Activated naive CD4-positive, alpha-beta T cell treated with anti-CD3 and anti-CD28 coated beads, Interleukin-2, amount 10 ng/mL, durations not matched to agents 7 days and 5 days (primary cell): Measurements from ENCODE around the gene NRARP.
"Not testable (repeated sequence)": the region's sequence is repeated elsewhere in the genome, so short reads cannot be mapped to it uniquely, and the experiment has no call there.

Experiments
- CTCF ChIA-PET: fragments of 350-600 bp; sonication (Branson Sonifier 250); formaldehyde crosslinking; loops from one replicate; lab custom pipeline; 2021; ENCODE audit warnings: antibody characterized with exemption; lab: Charles Lee
- DNase-seq: peaks from one replicate; pipeline ENCODE4 v3.0.0-alpha.2; 2020
- H3K27ac Mint-ChIP-seq: one replicate; pipeline ENCODE4 v1.8.0; 2021; ENCODE audit warnings: mild to moderate bottlenecking, moderate library complexity, mixed read lengths
- H3K27me3 Mint-ChIP-seq: one replicate; pipeline ENCODE4 v1.8.0; 2021; ENCODE audit warnings: mild to moderate bottlenecking, mixed read lengths
- H3K36me3 Mint-ChIP-seq: one replicate; pipeline ENCODE4 v1.8.0; 2021; ENCODE audit warnings: mixed read lengths
- H3K4me1 Mint-ChIP-seq: one replicate; pipeline ENCODE4 v1.8.0; 2021; ENCODE audit warnings: mixed read lengths
- H3K4me3 Mint-ChIP-seq: one replicate; pipeline ENCODE4 v1.8.0; 2021; ENCODE audit warnings: mild to moderate bottlenecking, moderate library complexity, mixed read lengths
- H3K9me3 Mint-ChIP-seq: one replicate; pipeline ENCODE4 v1.8.0; 2021; ENCODE audit warnings: mixed read lengths

Gene NRARP

GRCh38 chr9:137302118-137302448 lies at the start of gene NRARP:
NRARP (minus strand) TSS chr9:137302271; CDS start chr9:137301928, 343 bp downstream.
- DNase-seq, result peak; percentile 93
- Mint-ChIP-seq H3K27ac (no peak within 1 kb of the TSS), H3K4me3 (peak within 1 kb of the TSS; percentile 56), H3K36me3 (peaks cover 1% of the 10 kb centered on the region), H3K27me3 (peaks cover 70% of the 10 kb centered on the region), H3K9me3 (no peaks in the 10 kb centered on the region), H3K4me1 (peaks cover 22% of the 10 kb centered on the region)
- CTCF ChIA-PET, result interaction anchor here (1.1 to 1.9 kb wide), 7 partner anchors 9 to 229 kb away, joined by 3 to 7 read pairs (median 4); partner anchors contain the start of gene TOR4A

- H3K36me3 Mint-ChIP-seq, result no peaks in the 10 kb centered on the region
- peaks cover 4% of the 10 kb centered on the region for H3K9me3 Mint-ChIP-seq
- H3K27ac Mint-ChIP-seq, result no peak overlapping the region
- CTCF ChIA-PET, result no interaction called here
- no peaks in the 10 kb centered on the region for H3K4me1 Mint-ChIP-seq
- H3K27me3 Mint-ChIP-seq, result no peaks in the 10 kb centered on the region
- no peak overlapping the region for H3K4me3 Mint-ChIP-seq
- no peak for DNase-seq
Measured at GRCh38 chr9:137350696-137351584, 48.9 kb upstream of the NRARP start.

- CTCF ChIA-PET, result no interaction called here
- H3K4me3 Mint-ChIP-seq, result no peak overlapping the region
Measured at GRCh38 chr9:137349471-137350033, 47.5 kb upstream of the NRARP start.

GRCh38 chr9:137348769-137349470 lies 46.8 kb upstream of the NRARP start:
- Mint-ChIP-seq H3K4me1 (no peaks in the 10 kb centered on the region), H3K9me3 (peaks cover 4% of the 10 kb centered on the region), H3K36me3 (no peaks in the 10 kb centered on the region), H3K27ac (no peak overlapping the region), H3K4me3 (no peak overlapping the region), H3K27me3 (no peaks in the 10 kb centered on the region)
- CTCF ChIA-PET, result no interaction called here
- no peak for DNase-seq

More at GRCh38 chr9:137349471-137350033, 47.5 kb upstream of the NRARP start:
- Mint-ChIP-seq H3K36me3 (no peaks in the 10 kb centered on the region), H3K4me1 (no peaks in the 10 kb centered on the region), H3K27me3 (no peaks in the 10 kb centered on the region), H3K27ac (no peak overlapping the region), H3K9me3 (peaks cover 4% of the 10 kb centered on the region)
- DNase-seq, result no peak

GRCh38 chr9:137347928-137348327 lies 45.9 kb upstream of the NRARP start:
- Mint-ChIP-seq H3K4me3 (no peak overlapping the region), H3K27me3 (no peaks in the 10 kb centered on the region), H3K36me3 (no peaks in the 10 kb centered on the region), H3K27ac (no peak overlapping the region), H3K4me1 (no peaks in the 10 kb centered on the region), H3K9me3 (peaks cover 4% of the 10 kb centered on the region)
- DNase-seq, result no peak
- CTCF ChIA-PET, result no interaction called here

- peaks cover 4% of the 10 kb centered on the region for H3K9me3 Mint-ChIP-seq
- no peak overlapping the region for H3K4me3 Mint-ChIP-seq
- no peaks in the 10 kb centered on the region for H3K36me3 Mint-ChIP-seq
- CTCF ChIA-PET, result no interaction called here
- DNase-seq, result no peak
- peaks cover 7% of the 10 kb centered on the region for H3K4me1 Mint-ChIP-seq
- H3K27ac Mint-ChIP-seq, result no peak overlapping the region
- H3K27me3 Mint-ChIP-seq, result no peaks in the 10 kb centered on the region
Measured at GRCh38 chr9:137342482-137342881, 40.4 kb upstream of the NRARP start.

GRCh38 chr9:137341227-137341626 lies 39.2 kb upstream of the NRARP start:
- H3K27ac Mint-ChIP-seq, result no peak overlapping the region
- H3K9me3 Mint-ChIP-seq, result peaks cover 2% of the 10 kb centered on the region
- CTCF ChIA-PET, result no interaction called here
- H3K4me1 Mint-ChIP-seq, result peaks cover 7% of the 10 kb centered on the region
- no peak for DNase-seq
- H3K4me3 Mint-ChIP-seq, result no peak overlapping the region
- H3K27me3 Mint-ChIP-seq, result no peaks in the 10 kb centered on the region
- no peaks in the 10 kb centered on the region for H3K36me3 Mint-ChIP-seq

GRCh38 chr9:137339908-137340462 lies 37.9 kb upstream of the NRARP start:
- not testable (repeated sequence) for H3K36me3 Mint-ChIP-seq, H3K27me3 Mint-ChIP-seq

GRCh38 chr9:137339045-137339907 lies 37.2 kb upstream of the NRARP start:
- Mint-ChIP-seq H3K36me3 (no peaks in the 10 kb centered on the region), H3K27me3 (no peaks in the 10 kb centered on the region), H3K27ac (no peak overlapping the region), H3K4me1 (peaks cover 7% of the 10 kb centered on the region), H3K4me3 (no peak overlapping the region), H3K9me3 (peaks cover 8% of the 10 kb centered on the region)
- CTCF ChIA-PET, result interaction anchor here (0.6 kb wide), 1 partner anchor 109 kb away, joined by 4 read pairs; no protein-coding TSS in a partner anchor
- DNase-seq, result no peak

More at GRCh38 chr9:137339908-137340462, 37.9 kb upstream of the NRARP start:
- H3K4me1 Mint-ChIP-seq, H3K27ac Mint-ChIP-seq, H3K4me3 Mint-ChIP-seq, CTCF ChIA-PET, DNase-seq, H3K9me3 Mint-ChIP-seq: not testable (repeated sequence)

GRCh38 chr9:137336735-137337134 lies 34.7 kb upstream of the NRARP start:
- H3K27me3 Mint-ChIP-seq, result no peaks in the 10 kb centered on the region
- DNase-seq, result no peak
- H3K36me3 Mint-ChIP-seq, result no peaks in the 10 kb centered on the region
- no peak overlapping the region for H3K27ac Mint-ChIP-seq
- peaks cover 11% of the 10 kb centered on the region for H3K9me3 Mint-ChIP-seq
- no peak overlapping the region for H3K4me3 Mint-ChIP-seq
- peaks cover 7% of the 10 kb centered on the region for H3K4me1 Mint-ChIP-seq
- CTCF ChIA-PET, result no interaction called here

- peaks cover 19% of the 10 kb centered on the region for H3K9me3 Mint-ChIP-seq
- CTCF ChIA-PET, result no interaction called here
- H3K4me3 Mint-ChIP-seq, result no peak overlapping the region
- no peak overlapping the region for H3K27ac Mint-ChIP-seq
- H3K4me1 Mint-ChIP-seq, result no peaks in the 10 kb centered on the region
- H3K36me3 Mint-ChIP-seq, result peaks cover 1% of the 10 kb centered on the region
- no peak for DNase-seq
- no peaks in the 10 kb centered on the region for H3K27me3 Mint-ChIP-seq
Measured at GRCh38 chr9:137333016-137333671, 31.1 kb upstream of the NRARP start.

- CTCF ChIA-PET, result no interaction called here
- no peak overlapping the region for H3K27ac Mint-ChIP-seq
- DNase-seq, result no peak
- H3K36me3 Mint-ChIP-seq, result peaks cover 1% of the 10 kb centered on the region
- no peak overlapping the region for H3K4me3 Mint-ChIP-seq
- H3K9me3 Mint-ChIP-seq, result peaks cover 21% of the 10 kb centered on the region
- peaks cover 5% of the 10 kb centered on the region for H3K27me3 Mint-ChIP-seq
- peaks cover 4% of the 10 kb centered on the region for H3K4me1 Mint-ChIP-seq
Measured at GRCh38 chr9:137331929-137332328, 29.9 kb upstream of the NRARP start.

- Mint-ChIP-seq H3K4me1 (peaks cover 16% of the 10 kb centered on the region), H3K4me3 (no peak overlapping the region), H3K27me3 (peaks cover 11% of the 10 kb centered on the region), H3K36me3 (peaks cover 1% of the 10 kb centered on the region), H3K9me3 (peaks cover 15% of the 10 kb centered on the region), H3K27ac (no peak overlapping the region)
- no peak for DNase-seq
- CTCF ChIA-PET, result no interaction called here
Measured at GRCh38 chr9:137330689-137331088, 28.6 kb upstream of the NRARP start.
